COLO668 (cell line): ENCODE results near the gene CALD1.
A peak's percentile ranks its signal among the peaks of the same experiment; 100 is the strongest.

ENCODE experiments used
- DNase-seq: peaks from one replicate; lab custom pipeline; 2025; ENCODE audit not compliant: unreplicated experiment; lab: John Stamatoyannopoulos, UW

The CALD1 gene

DNA sequence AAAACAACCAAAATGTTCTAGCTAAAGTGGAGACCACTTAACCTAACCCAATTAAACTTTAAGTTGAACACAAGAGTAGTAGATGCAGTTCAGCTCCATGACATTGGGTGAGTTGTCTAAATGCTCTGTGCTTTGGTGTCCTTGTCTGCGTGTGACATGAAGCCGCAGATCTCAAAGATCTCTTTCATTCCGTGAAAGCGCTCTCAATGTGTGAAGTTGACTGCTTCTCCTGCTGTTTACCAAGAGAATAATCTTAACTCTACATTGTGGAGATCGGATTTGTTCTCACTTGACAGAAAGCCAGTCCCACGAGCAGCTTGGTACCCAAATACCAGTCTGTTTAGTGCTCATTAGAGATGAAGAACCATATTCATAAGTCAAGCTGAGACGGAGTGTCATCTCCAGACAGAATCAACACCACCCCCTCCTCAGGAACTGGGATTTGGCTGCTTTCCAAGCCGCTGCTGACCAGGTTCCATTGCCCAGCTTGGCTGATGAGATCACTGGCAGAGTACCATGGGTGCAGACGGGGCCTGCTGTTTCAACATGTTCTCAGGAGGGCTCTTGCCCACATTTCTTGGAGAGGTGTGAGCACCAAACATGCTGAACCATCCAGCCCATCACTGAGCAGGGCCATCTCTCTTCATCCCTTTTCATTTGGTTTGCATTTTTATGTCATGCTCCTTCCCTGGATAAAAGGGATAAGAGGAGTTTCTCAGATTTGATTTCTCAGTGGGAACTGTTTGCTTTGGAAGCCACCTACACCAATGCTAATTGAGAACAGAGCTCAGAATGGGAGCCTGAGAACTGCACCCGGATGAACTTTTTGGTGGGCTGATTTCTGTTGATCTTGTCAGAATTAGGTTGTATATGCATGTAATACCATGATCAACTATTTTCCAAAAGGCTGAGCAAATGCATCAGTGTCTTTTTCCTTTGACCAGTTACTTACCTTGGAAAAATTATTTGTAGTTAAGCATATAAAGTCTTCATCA is 111.1 kb downstream of the CALD1 start:
- DNase-seq, result peak; percentile 78

DNA sequence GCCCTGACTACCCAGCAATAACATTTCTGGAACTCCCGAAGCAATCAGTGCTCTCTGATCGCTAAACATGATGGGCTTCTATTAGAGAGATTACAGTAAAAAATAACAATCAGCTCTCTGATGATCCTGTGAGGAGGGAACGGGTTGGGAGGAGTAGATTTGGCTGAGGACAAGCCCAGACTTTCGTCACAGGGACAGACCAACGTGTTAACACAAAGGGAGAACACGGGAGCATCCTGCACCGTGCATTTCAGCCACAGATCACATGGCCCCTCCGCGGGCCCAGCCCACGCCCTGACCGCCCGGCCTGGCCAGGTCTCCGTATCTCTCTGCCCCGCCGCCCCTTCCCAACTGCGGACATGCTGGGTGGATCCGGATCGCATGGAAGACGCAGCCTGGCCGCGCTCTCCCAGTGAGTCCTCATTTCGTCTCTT is 111.8 kb downstream of the CALD1 start:
- DNase-seq, result peak; percentile 72

GRCh38 chr7:134891696-134892678 is 112.6 kb downstream of the CALD1 start:
- no peak for DNase-seq

DNA sequence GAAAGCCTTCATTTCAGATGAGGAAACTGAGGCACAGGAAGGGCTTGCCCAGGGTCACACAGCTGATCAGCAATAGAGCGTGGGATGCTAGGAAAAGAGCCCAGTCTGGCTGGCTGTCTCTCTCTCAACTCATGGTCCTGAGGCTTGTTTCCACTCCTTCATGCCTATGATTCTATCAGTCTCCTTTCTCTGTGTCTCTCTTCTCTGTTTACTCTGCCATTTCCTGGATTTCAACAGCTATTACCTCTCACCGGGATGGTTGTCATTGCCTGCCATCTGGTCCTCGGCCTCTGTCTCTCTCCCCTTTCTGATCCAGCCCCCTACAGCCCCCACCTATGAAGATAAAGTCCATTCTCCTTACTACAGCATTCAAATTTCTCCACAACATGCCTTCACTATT is 113.5 kb downstream of the CALD1 start:
- DNase-seq, result no peak

DNA sequence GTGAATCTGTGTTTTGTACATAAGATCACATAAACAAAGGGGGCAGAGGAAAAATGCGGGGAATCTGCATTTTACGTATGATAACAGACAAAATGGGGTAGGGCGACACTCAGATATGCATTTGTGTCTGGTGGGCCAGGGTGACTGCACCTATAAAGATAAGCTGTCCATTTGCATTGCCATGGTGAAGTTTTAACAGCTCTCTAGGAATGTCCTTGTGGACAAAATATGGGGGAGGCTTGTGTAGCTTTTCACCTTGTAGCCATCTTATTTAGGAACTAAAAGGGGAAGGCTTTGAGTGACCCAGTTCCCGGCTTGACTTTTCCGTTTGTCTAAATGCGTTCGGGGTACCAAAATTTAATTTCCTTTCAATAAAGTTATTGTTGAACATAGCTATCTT is 114.5 kb downstream of the CALD1 start:
- DNase-seq, result no peak

DNA sequence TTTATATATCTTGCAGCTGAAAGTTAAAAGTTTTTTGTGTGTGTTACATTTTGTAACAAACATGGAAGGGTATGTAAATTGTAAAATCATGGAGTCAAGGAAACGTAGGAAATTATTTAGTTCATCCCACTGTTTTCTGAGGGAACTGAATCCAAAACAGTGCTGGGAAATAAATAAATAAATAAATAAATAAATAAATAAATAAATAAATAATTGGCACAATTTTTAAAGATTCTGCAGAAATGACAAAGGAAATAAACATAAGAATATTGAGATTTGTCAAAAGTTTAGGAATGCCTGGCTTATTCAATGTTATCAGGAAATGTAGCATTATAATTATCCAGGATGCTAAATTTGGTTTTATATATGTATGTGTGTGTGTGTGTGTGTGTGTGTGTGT is 115.5 kb downstream of the CALD1 start:
- no peak for DNase-seq

GRCh38 chr7:134896073-134896472 is 116.6 kb downstream of the CALD1 start:
- DNase-seq, result no peak

- DNase-seq, result no peak
Observed at GRCh38 chr7:134897936-134898335, 118.5 kb downstream of the CALD1 start.

- no peak for DNase-seq
Observed at GRCh38 chr7:134899729-134900128, 120.3 kb downstream of the CALD1 start.

DNA sequence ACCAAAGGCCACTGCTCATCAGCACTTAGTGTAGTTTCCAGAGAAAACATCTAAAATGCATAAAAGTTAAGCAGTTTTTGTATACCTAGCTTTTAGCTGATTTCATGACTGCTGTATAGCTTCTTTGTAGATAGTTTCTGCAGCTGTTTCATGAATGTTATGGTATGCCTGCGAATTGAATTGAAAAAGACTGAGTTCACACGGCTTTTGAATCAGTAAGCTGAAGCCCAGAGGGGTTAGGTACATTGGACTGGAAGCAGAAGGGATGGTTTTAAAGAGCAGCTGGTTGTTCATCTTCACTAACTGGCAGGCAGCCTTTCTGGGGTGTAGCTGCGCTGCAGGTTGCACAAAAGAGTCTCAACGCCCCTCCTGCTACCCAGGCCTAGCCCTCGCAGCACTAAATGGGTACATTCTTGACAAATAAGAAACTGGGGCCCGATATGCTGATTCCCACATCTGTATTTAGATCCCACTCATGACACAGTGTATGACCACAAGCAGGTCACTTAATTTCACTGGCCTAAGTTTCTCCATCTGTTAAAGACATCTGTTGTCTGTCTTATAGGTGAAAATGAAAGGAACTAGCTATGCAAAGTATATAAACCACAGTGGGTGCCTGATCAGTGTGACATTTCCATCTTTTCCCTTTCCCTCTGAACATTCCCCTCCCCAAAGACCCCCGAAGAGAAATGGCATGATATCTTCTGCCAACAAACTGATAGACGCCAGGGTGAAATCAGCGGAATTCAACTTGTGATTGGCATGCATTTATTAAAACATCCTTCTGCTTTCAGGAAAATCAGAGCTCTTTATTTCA is 120.9 kb downstream of the CALD1 start:
- no peak for DNase-seq

DNA sequence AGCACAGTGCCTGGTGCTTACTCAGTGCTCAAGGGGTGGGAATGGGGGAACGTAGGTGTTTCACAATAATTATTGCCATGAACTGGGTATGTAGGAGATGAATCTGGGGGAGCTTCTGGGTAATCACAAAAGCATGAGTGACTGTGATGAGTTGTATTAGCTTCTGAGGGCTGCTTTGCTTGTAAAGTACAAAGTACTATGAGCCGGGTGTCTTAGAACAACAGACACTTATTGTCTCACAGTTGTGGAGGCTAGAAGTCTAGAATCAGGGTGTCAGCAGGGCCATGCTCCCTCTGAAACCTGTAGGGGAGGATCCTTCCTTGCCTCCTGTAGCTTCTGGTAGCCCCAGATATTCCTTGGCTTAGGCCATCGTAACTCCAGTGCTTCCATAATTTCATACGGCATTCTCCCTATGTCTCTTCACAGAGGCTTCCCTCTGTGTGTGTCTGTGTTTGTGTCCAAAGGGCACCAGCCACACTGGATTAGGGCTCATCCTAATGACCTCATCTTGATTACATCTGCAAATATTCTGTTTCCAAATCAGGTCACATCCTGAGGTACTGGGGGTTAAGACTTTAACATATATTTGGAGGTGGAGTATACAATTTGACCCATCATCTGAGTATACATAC is 122.1 kb downstream of the CALD1 start:
- DNase-seq, result no peak

- DNase-seq, result no peak
Observed at GRCh38 chr7:134902058-134902457, 122.6 kb downstream of the CALD1 start.

- no peak for DNase-seq
Observed at GRCh38 chr7:134903073-134903790, 123.8 kb downstream of the CALD1 start.

DNA sequence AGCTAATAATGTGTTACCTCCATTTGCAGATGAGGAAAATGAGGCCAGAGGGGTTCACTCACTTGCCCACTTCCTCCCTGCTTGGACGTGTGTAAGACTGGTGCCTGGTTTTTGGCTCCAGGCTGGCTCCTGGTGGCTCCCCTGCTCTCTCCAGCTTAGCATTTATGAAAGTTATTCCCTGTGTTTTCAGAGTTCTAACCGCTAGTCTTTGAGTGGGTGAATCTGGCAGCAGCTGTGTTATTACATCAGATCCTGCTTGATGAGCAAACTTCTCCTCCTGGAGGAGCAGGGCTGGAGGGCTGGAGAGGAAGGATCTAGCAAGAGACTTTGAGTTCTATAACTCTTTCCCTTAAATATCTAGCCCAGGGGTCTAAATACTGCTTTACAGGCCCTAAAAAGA is 125.9 kb downstream of the CALD1 start:
- DNase-seq, result no peak

DNA sequence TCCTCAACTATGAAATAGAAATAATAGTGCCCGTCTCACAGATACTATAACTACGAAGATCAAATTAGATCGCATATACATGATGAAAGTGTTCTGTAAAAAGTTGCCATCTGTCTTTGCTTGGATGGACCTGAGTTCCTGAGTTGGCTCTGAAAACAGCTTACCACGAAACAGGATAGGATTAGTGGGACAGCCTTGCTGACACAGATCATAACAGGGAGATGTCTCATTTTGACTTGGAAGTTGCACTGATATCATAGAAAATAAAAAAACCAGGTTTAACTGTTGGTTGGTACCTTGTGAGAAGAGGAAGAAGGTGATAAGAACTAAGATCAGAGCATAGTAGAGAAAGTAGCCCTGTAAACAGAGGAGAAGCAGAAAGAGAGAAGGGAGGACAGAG is 127.6 kb downstream of the CALD1 start:
- no peak for DNase-seq

DNA sequence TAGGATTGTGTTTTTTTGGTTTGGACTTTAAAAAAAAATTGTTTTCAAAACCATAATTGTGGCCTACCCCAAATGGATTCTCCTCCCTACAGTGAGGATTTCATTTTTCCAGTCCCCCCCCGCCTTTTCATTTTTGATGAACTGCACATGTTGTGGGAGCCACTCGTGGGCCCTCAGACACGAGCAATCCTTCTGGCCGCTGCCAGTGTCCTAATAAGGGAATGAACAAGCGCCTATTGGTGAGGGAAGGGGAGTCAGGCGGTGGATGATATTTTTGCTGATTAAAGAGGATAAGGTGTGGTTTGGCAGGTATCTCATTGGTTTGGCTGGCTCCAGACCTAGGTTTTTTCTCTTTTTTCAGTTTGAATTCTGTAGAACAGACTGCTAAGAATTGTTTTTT is 128.2 kb downstream of the CALD1 start:
- no peak for DNase-seq

DNA sequence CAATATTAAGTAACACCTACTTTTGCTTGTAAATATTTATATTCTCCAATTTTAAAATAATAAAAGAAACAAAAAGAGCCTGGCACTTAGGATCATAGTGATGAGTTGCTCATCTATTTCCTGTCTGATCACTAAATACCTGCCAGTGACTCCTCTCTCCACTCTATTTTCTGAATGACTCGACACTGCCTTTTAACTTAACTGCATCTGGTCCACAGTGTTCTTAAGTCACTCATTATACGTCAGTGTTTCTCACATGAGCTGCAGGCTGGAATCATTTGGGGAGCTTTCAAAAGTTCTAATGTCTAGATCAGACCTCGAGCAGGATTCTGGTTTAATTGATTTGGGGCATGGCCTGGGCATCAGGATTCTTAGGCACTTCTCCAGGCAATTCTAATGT is 128.9 kb downstream of the CALD1 start:
- DNase-seq, result no peak

GRCh38 chr7:134910214-134910890 is 130.9 kb downstream of the CALD1 start:
- DNase-seq, result peak; percentile 72

DNA sequence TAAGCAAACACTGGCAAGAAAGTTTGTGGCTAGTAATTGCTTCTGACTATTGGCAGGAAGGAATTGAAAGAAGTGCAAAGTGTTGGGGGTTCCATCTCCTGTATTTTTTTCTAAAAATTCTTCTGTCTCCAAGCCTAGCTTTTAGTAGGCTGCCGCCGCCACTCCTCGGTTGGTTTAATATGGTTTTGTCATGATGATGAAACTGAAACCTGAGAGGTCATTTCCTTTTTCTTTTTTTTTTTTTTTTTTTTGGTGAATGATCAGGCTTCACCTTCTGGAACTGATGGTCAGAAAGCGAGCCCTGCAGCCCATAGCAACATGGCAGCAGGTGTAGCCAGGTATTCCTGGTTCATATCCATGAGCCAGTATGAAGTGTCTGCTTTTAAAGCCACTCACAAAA is 131.5 kb downstream of the CALD1 start:
- DNase-seq, result peak; percentile 31
